Measurements from ENCODE around the gene NEUROD2. TPM values are rescaled to one million over a fixed set of nuclear protein-coding genes. Genes with fewer than 3 reads are reported as not detected.

NEUROD2 gene
- total and polyA plus RNA-seq, 2 experiments from 2014 or later = not detected

DNA sequence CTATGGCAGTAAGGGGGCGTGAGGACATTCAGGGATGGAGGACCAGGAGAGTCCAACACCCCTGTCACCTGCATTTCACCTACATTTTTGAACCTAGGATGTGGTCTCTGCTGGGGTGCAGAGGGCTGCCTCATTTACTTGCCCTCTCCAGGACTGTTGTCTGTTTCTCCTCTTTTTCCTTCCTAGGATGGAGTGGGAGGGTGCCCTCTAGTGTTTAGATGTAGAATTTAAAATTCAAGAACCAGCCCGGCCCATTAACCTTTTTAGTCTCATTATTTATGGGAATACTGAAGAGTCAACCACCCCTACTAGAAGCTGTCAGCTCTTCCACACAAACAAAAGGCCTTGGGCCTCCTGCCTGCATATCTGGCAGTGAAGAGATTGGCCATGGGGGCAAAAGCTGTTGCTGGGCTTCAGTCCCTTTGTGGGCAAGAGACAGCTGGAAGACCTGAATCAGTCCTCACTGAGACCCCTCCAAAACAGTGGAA, 26.7 kb upstream of the NEUROD2 start:
- Histone ChIP-seq H3K4me3 (no peak overlapping the region), H2AFZ (no peak overlapping the region), H3K79me2 (replicated peaks; ENCODE audit: insufficient read depth) (peaks cover 20% of the 10 kb centered on the region), H3K27me3 (ENCODE audit: insufficient read depth) (0 out of 2 replicates have a peak, but pooled peaks cover 4% of the 10 kb centered on the region), H3K4me1 (ENCODE audit: insufficient read depth) (peaks cover 75% of the 10 kb centered on the region), H3K9me2 (ENCODE audit: insufficient read depth) (no peaks in the 10 kb centered on the region), H3F3A (replicated peaks; ENCODE audit: low read depth) (peaks cover 27% of the 10 kb centered on the region; the same call in 1 of the 2 replicates), H3K4me2 (0 out of 2 replicates have a peak overlapping the region, but pooled peaks have one; percentile 6), H3K27ac (ENCODE audit: low read depth) (no peak overlapping the region), H4K20me1 (replicated peaks; ENCODE audit: insufficient read depth) (peaks cover 17% of the 10 kb centered on the region), H3K36me3 (ENCODE audit: insufficient read depth) (no peaks in the 10 kb centered on the region)
- H3K27me3 Mint-ChIP-seq (ENCODE audit: insufficient read depth, low read depth, poor library complexity) = peaks cover 32% of the 10 kb centered on the region
- peak; percentile 85 for DNase-seq (ENCODE audit: low spot score)
- TF ChIP-seq JUNB (IDR thresholded peaks at IDR 0.05; ENCODE audit: unreplicated experiment) (no peak), ZNF331 (CRISPR knock-in tag; IDR thresholded peaks at IDR 0.05; ENCODE audit: low read depth) (no peak)
- TF ChIP-seq, protein P1, sequence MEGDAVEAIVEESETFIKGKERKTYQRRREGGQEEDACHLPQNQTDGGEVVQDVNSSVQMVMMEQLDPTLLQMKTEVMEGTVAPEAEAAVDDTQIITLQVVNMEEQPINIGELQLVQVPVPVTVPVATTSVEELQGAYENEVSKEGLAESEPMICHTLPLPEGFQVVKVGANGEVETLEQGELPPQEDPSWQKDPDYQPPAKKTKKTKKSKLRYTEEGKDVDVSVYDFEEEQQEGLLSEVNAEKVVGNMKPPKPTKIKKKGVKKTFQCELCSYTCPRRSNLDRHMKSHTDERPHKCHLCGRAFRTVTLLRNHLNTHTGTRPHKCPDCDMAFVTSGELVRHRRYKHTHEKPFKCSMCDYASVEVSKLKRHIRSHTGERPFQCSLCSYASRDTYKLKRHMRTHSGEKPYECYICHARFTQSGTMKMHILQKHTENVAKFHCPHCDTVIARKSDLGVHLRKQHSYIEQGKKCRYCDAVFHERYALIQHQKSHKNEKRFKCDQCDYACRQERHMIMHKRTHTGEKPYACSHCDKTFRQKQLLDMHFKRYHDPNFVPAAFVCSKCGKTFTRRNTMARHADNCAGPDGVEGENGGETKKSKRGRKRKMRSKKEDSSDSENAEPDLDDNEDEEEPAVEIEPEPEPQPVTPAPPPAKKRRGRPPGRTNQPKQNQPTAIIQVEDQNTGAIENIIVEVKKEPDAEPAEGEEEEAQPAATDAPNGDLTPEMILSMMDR (conservative IDR thresholded peaks at IDR 0.05; ENCODE audit: low read depth in 2 of 2) = peak; percentile 63 to 99
- peak; percentile 2; the same call in 2 of the 3 replicates for ATAC-seq
- peaks cover 2% of the 10 kb centered on the region; the same call in 1 of the 3 replicates for H3K36me3 Mint-ChIP-seq (ENCODE audit: low read depth)
- H3K4me3 Mint-ChIP-seq = no peak overlapping the region
- peaks cover 78% of the 10 kb centered on the region for H3K4me1 Mint-ChIP-seq
- no peak overlapping the region for H3K27ac Mint-ChIP-seq
- H3K9me3 Mint-ChIP-seq = no peaks in the 10 kb centered on the region

DNA sequence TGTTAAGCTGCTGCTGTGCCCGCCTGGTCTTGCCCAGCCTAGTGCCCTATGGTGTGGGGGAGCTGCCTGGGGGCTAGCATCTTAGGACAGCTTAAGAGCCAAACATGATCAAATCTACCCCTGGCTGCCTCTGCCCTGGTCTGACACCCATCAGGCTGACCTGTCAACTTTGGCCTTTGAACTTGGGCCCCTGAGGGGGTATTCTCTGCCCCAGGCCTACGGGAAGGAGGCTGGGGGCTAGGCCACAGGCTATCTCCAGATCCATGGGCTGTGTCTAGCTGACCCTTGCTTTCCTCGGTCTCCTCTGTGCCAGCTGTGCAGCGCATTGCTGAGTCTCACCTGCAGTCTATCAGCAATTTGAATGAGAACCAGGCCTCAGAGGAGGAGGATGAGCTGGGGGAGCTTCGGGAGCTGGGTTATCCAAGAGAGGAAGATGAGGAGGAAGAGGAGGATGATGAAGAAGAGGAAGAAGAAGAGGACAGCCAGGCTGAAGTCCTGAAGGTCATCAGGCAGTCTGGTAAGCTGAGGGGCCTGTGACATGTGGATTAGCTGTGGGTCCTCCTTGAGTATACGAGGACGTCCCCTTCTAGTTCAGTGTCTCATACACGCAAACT, 26.0 kb upstream of the NEUROD2 start:
- H3K4me1 ChIP-seq (ENCODE audit: insufficient read depth) = peaks cover 75% of the 10 kb centered on the region
- Mint-ChIP-seq H3K27ac (no peak overlapping the region), H3K36me3 (ENCODE audit: low read depth) (peaks cover 2% of the 10 kb centered on the region; the same call in 1 of the 3 replicates), H3K9me3 (no peaks in the 10 kb centered on the region), H3K4me1 (peaks cover 79% of the 10 kb centered on the region), H3K27me3 (ENCODE audit: insufficient read depth, low read depth, poor library complexity) (peaks cover 33% of the 10 kb centered on the region), H3K4me3 (no peak overlapping the region)
- H2AFZ ChIP-seq = no peak overlapping the region
- peaks cover 26% of the 10 kb centered on the region; the same call in 1 of the 2 replicates for H3F3A ChIP-seq (replicated peaks; ENCODE audit: low read depth)
- H3K9me2 ChIP-seq (ENCODE audit: insufficient read depth) = no peaks in the 10 kb centered on the region
- no peak for ATAC-seq
- H3K4me2 ChIP-seq = no peak overlapping the region
- H3K79me2 ChIP-seq (replicated peaks; ENCODE audit: insufficient read depth) = peaks cover 13% of the 10 kb centered on the region
- H4K20me1 ChIP-seq (replicated peaks; ENCODE audit: insufficient read depth) = peaks cover 11% of the 10 kb centered on the region
- H3K36me3 ChIP-seq (ENCODE audit: insufficient read depth) = no peaks in the 10 kb centered on the region
- H3K27me3 ChIP-seq (ENCODE audit: insufficient read depth) = peaks cover 7% of the 10 kb centered on the region
- DNase-seq (ENCODE audit: low spot score) = no peak
- H3K27ac ChIP-seq (ENCODE audit: low read depth) = no peak overlapping the region
- H3K4me3 ChIP-seq = no peak overlapping the region
- TF ChIP-seq, protein P2, sequence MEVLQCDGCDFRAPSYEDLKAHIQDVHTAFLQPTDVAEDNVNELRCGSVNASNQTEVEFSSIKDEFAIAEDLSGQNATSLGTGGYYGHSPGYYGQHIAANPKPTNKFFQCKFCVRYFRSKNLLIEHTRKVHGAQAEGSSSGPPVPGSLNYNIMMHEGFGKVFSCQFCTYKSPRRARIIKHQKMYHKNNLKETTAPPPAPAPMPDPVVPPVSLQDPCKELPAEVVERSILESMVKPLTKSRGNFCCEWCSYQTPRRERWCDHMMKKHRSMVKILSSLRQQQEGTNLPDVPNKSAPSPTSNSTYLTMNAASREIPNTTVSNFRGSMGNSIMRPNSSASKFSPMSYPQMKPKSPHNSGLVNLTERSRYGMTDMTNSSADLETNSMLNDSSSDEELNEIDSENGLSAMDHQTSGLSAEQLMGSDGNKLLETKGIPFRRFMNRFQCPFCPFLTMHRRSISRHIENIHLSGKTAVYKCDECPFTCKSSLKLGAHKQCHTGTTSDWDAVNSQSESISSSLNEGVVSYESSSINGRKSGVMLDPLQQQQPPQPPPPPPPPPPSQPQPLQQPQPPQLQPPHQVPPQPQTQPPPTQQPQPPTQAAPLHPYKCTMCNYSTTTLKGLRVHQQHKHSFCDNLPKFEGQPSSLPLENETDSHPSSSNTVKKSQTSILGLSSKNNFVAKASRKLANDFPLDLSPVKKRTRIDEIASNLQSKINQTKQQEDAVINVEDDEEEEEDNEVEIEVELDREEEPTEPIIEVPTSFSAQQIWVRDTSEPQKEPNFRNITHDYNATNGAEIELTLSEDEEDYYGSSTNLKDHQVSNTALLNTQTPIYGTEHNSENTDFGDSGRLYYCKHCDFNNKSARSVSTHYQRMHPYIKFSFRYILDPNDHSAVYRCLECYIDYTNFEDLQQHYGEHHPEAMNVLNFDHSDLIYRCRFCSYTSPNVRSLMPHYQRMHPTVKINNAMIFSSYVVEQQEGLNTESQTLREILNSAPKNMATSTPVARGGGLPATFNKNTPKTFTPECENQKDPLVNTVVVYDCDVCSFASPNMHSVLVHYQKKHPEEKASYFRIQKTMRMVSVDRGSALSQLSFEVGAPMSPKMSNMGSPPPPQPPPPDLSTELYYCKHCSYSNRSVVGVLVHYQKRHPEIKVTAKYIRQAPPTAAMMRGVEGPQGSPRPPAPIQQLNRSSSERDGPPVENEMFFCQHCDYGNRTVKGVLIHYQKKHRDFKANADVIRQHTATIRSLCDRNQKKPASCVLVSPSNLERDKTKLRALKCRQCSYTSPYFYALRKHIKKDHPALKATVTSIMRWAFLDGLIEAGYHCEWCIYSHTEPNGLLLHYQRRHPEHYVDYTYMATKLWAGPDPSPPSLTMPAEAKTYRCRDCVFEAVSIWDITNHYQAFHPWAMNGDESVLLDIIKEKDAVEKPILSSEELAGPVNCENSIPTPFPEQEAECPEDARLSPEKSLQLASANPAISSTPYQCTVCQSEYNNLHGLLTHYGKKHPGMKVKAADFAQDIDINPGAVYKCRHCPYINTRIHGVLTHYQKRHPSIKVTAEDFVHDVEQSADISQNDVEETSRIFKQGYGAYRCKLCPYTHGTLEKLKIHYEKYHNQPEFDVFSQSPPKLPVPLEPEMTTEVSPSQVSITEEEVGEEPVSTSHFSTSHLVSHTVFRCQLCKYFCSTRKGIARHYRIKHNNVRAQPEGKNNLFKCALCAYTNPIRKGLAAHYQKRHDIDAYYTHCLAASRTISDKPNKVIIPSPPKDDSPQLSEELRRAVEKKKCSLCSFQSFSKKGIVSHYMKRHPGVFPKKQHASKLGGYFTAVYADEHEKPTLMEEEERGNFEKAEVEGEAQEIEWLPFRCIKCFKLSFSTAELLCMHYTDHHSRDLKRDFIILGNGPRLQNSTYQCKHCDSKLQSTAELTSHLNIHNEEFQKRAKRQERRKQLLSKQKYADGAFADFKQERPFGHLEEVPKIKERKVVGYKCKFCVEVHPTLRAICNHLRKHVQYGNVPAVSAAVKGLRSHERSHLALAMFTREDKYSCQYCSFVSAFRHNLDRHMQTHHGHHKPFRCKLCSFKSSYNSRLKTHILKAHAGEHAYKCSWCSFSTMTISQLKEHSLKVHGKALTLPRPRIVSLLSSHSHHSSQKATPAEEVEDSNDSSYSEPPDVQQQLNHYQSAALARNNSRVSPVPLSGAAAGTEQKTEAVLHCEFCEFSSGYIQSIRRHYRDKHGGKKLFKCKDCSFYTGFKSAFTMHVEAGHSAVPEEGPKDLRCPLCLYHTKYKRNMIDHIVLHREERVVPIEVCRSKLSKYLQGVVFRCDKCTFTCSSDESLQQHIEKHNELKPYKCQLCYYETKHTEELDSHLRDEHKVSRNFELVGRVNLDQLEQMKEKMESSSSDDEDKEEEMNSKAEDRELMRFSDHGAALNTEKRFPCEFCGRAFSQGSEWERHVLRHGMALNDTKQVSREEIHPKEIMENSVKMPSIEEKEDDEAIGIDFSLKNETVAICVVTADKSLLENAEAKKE (CRISPR knock-in tag; IDR thresholded peaks at IDR 0.05) = no peak
- TF ChIP-seq, protein P1 (conservative IDR thresholded peaks at IDR 0.05; ENCODE audit: low read depth in 2 of 2) = no peak
- no peak for TF ChIP-seq POLR2AphosphoS5 (IDR thresholded peaks at IDR 0.05; ENCODE audit: low read depth)
- no peak for TF ChIP-seq ZNF331 (CRISPR knock-in tag; IDR thresholded peaks at IDR 0.05; ENCODE audit: low read depth)
- no peak for TF ChIP-seq CREB1 (CRISPR knock-in tag; IDR thresholded peaks at IDR 0.05; ENCODE audit: low read depth)
- no peak for TF ChIP-seq EZH2phosphoT487 (IDR thresholded peaks at IDR 0.05; ENCODE audit: unreplicated experiment)
- TF ChIP-seq ZNF114 (CRISPR knock-in tag; IDR thresholded peaks at IDR 0.05) = no peak
